Measurements from ENCODE around the gene CYREN.

GRCh38 chr7:135158141-135158655 lies 12.3 kb downstream of the CYREN start:
- TF ChIP-seq, protein P1, sequence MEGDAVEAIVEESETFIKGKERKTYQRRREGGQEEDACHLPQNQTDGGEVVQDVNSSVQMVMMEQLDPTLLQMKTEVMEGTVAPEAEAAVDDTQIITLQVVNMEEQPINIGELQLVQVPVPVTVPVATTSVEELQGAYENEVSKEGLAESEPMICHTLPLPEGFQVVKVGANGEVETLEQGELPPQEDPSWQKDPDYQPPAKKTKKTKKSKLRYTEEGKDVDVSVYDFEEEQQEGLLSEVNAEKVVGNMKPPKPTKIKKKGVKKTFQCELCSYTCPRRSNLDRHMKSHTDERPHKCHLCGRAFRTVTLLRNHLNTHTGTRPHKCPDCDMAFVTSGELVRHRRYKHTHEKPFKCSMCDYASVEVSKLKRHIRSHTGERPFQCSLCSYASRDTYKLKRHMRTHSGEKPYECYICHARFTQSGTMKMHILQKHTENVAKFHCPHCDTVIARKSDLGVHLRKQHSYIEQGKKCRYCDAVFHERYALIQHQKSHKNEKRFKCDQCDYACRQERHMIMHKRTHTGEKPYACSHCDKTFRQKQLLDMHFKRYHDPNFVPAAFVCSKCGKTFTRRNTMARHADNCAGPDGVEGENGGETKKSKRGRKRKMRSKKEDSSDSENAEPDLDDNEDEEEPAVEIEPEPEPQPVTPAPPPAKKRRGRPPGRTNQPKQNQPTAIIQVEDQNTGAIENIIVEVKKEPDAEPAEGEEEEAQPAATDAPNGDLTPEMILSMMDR (IDR thresholded peaks at IDR 0.05) = no peak
- TF ChIP-seq EZH2phosphoT487 (IDR thresholded peaks at IDR 0.05) = no peak

All from neural progenitor cell (in vitro differentiated cells).